ENCODE results near the gene MAPT.

GRCh38 chr17:45895969-45896785, 1.8 kb downstream of the MAPT start:
- TF ChIP-seq, protein P1, sequence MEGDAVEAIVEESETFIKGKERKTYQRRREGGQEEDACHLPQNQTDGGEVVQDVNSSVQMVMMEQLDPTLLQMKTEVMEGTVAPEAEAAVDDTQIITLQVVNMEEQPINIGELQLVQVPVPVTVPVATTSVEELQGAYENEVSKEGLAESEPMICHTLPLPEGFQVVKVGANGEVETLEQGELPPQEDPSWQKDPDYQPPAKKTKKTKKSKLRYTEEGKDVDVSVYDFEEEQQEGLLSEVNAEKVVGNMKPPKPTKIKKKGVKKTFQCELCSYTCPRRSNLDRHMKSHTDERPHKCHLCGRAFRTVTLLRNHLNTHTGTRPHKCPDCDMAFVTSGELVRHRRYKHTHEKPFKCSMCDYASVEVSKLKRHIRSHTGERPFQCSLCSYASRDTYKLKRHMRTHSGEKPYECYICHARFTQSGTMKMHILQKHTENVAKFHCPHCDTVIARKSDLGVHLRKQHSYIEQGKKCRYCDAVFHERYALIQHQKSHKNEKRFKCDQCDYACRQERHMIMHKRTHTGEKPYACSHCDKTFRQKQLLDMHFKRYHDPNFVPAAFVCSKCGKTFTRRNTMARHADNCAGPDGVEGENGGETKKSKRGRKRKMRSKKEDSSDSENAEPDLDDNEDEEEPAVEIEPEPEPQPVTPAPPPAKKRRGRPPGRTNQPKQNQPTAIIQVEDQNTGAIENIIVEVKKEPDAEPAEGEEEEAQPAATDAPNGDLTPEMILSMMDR (IDR thresholded peaks at IDR 0.05; ENCODE audit: low read length) = no peak
- TF ChIP-seq EZH2 (optimal IDR thresholded peaks at IDR 0.05; ENCODE audit: low read depth, low read length) = no peak
